ENCODE measurements around the gene BAIAP2. TPM values are rescaled to one million over a fixed set of nuclear protein-coding genes. Genes with fewer than 3 reads are reported as not detected.
A peak's percentile ranks its signal among the peaks of the same experiment; 100 is the strongest.

Gene BAIAP2
- total RNA-seq, 4 donors from 2014 or later = 7.3 to 36.1 (median 15.4) TPM

- ATAC-seq (no peak), DNase-seq (no peak)
- peaks cover 22 to 56% of the 10 kb centered on the region in 2 donors for H3K4me1 ChIP-seq
- in situ Hi-C loops (cut with MboI; ENCODE audit: low sequenced_read_pairs in 4 of 4) (no loop called here), intact Hi-C loops (cut with DNase I; ENCODE audit: low total_unique reads) (loop anchor here (10.0 kb wide), 1 partner anchor 185 kb away; the partner anchor contains the start of gene CEP131)
- peaks cover 0 to 2% (median 0%) of the 10 kb centered on the region in 3 donors for H3K27me3 ChIP-seq
- no peak for TF ChIP-seq POLR2A (IDR thresholded peaks at IDR 0.05)
- TF ChIP-seq CTCF (IDR thresholded peaks at IDR 0.05 in 4 of 5, conservative IDR thresholded peaks at IDR 0.05 in 1 of 5) = no peak
- H3K4me3 ChIP-seq = no peak overlapping the region
- no peaks in the 10 kb centered on the region for H3K9me3 ChIP-seq
- no peaks in the 10 kb centered on the region for H3K36me3 ChIP-seq
- no peak overlapping the region for H3K27ac ChIP-seq
These were observed 5.2 kb downstream of the BAIAP2 start for GRCh38 chr17:81039854-81040758.

- DNase-seq = no peak
- in situ Hi-C loops (cut with MboI; ENCODE audit: low sequenced_read_pairs in 4 of 4) (no loop called here), intact Hi-C loops (cut with DNase I; ENCODE audit: low total_unique reads) (no loop called here)
- Histone ChIP-seq H3K27ac (no peak overlapping the region), H3K4me3 (no peak overlapping the region), H3K4me1 (peaks cover 30 to 63% of the 10 kb centered on the region in 2 donors), H3K36me3 (no peaks in the 10 kb centered on the region), H3K9me3 (no peaks in the 10 kb centered on the region), H3K27me3 (peaks cover 0 to 2% (median 0%) of the 10 kb centered on the region in 3 donors)
- TF ChIP-seq POLR2A (IDR thresholded peaks at IDR 0.05) = no peak
- TF ChIP-seq CTCF (IDR thresholded peaks at IDR 0.05 in 4 of 5, conservative IDR thresholded peaks at IDR 0.05 in 1 of 5) = peak in 3 of 5 experiments; percentile 21 to 27 (median 25)
- ATAC-seq = no peak
These were observed 5.9 kb downstream of the BAIAP2 start for GRCh38 chr17:81040791-81041337.

GRCh38 chr17:81042606-81043005 lies 7.7 kb downstream of the BAIAP2 start:
- intact Hi-C loops (cut with DNase I; ENCODE audit: low total_unique reads) = no loop called here
- H3K27ac ChIP-seq = peak overlapping the region in 2 of 4 donors; percentile 71 to 74
- peaks cover 31 to 59% of the 10 kb centered on the region in 2 donors for H3K4me1 ChIP-seq
- H3K27me3 ChIP-seq = peaks cover 0 to 2% (median 0%) of the 10 kb centered on the region in 3 donors
- H3K36me3 ChIP-seq = no peaks in the 10 kb centered on the region
- TF ChIP-seq CTCF (IDR thresholded peaks at IDR 0.05 in 4 of 5, conservative IDR thresholded peaks at IDR 0.05 in 1 of 5) (no peak), POLR2A (IDR thresholded peaks at IDR 0.05) (no peak)
- H3K9me3 ChIP-seq = no peaks in the 10 kb centered on the region
- ATAC-seq (no peak), DNase-seq (no peak)
- H3K4me3 ChIP-seq = no peak overlapping the region
- in situ Hi-C loops (cut with MboI; ENCODE audit: low sequenced_read_pairs in 4 of 4) = no loop called here

GRCh38 chr17:81043319-81043724 lies 8.4 kb downstream of the BAIAP2 start:
- Histone ChIP-seq H3K27me3 (peaks cover 0 to 2% (median 0%) of the 10 kb centered on the region in 3 donors), H3K27ac (peak overlapping the region; percentile 69 to 78 (median 72)), H3K4me3 (no peak overlapping the region), H3K9me3 (no peaks in the 10 kb centered on the region), H3K36me3 (no peaks in the 10 kb centered on the region), H3K4me1 (peaks cover 24 to 53% of the 10 kb centered on the region in 2 donors)
- in situ Hi-C loops (cut with MboI; ENCODE audit: low sequenced_read_pairs in 4 of 4) = no loop called here
- TF ChIP-seq CTCF (IDR thresholded peaks at IDR 0.05 in 4 of 5, conservative IDR thresholded peaks at IDR 0.05 in 1 of 5) (no peak), POLR2A (IDR thresholded peaks at IDR 0.05) (no peak)
- intact Hi-C loops (cut with DNase I; ENCODE audit: low total_unique reads) = no loop called here
- DNase-seq (no peak), ATAC-seq (no peak)

Data from gastrocnemius medialis (tissue), 4 donors.